Umbilical cord (tissue), 2 donors: ENCODE results near the gene VSTM4. TPM values are rescaled to one million over a fixed set of nuclear protein-coding genes. Genes with fewer than 3 reads are reported as not detected.

Experiments used
- DNase-seq: peaks from one replicate; pipeline ENCODE4 v3.0.0-alpha.2; 2015; ENCODE audit warnings: low spot score
- total RNA-seq: library from RNA; depleted of rRNA; stranded (reverse); fragments of >200 nt; gene quantifications from one replicate; pipeline ENCODE4 v1.2.3, GENCODE V29; 2014; ENCODE audit warnings: low replicate concordance; ENCODE audit not compliant: insufficient read depth

The VSTM4 gene
- total RNA-seq, 1 donor from 2014 or later, result 8.4 TPM

DNA sequence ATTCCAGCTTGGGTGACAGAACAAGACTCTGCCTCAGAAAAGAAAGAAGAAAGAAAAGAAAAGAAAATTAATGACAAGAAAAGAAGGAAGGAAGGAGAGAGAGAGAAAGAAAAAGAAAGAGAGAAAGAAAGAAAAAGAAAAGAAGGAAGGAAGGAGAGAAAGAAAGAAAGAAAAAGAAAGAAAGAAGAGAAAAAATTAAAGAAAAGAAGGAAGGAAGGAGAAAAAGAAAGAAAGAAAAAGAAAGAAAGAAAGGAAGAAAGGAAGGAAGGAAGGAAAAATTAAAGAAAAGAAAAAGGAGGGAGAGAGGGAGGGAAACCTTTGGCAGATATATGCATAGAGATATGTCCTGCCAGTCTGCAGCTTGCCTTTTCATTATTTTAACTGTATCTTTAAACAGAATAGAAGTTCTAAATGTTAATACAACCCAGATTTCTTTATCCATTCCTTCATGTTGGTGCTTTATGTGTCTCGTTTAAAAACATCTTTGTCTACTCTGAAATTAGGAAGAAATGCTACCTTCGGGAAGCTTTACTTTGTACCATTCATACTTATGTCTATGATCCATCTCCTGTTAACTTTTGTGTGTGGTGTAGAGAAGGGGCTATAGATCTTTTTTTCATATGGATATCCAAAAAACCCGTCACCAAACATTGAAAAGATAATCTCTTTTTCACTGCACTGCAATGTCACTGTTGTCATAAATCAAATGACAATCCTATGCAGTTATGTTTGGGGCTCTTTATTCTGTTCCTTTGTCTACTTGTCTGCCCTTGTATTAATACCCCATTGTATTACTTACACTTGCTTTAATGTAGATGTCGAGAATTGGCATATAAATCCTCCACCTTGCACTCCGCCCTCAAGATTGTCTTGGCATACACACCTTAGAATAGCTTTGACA, 70.8 kb downstream of the VSTM4 start:
- no peak for DNase-seq

DNA sequence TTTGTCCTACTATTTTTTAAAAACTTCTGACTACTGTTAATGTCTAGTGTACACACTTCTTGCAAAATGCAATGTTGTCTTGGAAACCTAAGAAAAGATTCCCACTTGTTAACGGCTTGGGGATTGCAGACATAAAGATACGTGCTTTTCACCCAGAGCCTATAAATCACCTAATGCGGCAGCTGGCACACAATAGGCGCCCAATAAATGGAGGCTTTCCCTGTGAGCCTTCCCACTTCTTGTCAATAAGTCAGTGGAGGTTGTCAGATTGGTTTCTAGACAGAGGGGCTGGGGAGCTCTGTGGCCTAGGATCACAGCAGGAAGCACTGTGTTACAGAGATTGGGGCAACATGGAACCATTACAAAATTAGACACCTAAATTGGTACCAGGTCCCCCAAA, 74.7 kb downstream of the VSTM4 start:
- DNase-seq, result no peak

DNA sequence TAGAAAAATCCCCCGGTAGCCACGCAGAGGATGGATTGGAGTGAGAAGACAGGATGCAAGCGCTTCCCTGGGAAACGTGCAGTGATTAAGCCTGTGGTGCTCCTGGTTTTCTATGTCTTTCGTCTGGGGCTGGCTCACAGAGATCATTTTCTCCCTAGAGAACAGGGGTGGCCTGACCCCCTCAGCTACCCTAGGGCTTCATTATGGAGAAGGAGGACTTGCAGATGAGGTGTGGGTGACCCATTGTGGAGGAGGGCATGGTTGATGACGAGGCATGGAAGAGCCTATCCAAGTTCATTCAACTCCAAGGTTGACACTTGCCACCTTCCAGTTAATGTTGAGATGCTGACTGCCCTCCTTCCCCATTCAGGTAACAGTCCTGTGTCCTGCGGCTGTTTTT, 75.9 kb downstream of the VSTM4 start:
- DNase-seq, result no peak

DNA sequence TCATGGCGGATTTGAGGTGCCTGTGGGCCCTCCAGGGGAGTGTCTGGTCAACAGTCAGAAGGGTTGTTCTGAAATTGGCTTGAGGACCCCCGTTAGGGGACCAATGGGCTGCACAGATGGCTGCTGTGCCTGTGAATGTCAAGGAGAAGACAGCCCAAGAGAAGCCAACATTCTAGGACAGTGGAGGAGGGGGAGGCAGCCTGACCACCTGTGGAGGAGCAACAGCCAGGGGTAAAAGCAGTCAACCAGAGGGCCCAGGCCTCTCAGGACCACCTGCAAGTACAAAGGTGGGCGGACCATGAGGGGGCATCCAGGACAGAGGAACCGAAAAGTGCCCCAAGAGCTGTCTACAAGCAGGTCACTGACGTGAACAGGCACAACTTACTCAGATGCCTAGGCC, 76.6 kb downstream of the VSTM4 start:
- no peak for DNase-seq

DNA sequence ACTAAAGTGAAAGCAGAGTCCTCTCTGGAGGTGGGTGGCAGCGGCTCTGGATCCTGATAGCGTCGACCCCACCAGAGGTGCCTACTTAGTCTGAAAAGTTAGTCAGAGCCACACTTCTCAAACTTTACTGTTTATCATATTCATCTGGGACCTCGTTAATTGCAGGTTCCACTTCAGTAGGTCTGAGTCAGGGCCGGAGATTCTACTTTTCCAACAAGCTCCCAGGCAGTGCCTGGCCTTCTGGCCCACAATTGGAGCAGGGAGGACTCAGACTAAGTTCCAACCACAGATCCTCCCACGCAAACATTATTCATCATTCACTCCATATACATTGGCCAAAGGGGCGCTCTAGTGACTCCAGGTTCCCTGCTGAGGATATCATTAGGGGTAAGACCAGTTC, 78.1 kb downstream of the VSTM4 start:
- DNase-seq, result no peak

GRCh38 chr10:49036638-49037037, 78.7 kb downstream of the VSTM4 start:
- DNase-seq, result peak; percentile 26

GRCh38 chr10:49035920-49036319, 79.4 kb downstream of the VSTM4 start:
- DNase-seq, result no peak

GRCh38 chr10:49034925-49035324, 80.4 kb downstream of the VSTM4 start:
- no peak for DNase-seq

DNA sequence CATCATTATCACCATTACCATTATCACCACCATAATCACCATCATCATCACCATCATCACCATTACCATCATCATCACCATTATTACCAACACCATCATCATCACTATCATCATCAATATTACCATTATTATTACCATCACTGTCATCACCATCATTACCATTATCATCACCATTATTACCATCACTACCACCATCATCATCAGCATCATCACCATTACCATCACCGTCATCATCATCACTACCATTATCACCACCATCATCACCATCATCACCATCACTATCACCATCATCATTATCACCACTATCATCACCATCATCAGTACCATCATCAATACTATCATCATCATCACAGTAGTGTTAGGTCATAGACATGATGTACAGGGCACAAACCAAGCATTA, 81.4 kb downstream of the VSTM4 start:
- no peak for DNase-seq

GRCh38 chr10:49029666-49030065, 85.7 kb downstream of the VSTM4 start:
- DNase-seq, result no peak

DNA sequence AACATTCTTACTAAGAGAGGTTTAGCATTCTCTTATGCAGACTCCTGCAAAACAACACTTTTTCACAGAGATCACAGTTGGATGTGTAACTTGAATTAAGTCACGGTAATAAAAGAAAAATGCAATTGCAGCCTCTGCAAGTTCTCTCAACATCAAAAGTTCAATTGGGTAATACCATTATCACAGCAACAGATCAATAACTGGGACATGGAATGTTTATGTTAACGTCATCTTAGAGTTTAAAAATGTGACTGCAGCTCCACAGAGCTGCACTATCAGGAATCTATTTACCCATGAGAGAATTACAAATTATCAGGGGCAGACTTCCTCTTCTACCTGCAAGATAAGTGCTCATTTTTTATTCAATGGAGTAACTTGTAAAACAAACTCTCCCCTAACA, 86.7 kb downstream of the VSTM4 start:
- no peak for DNase-seq

DNA sequence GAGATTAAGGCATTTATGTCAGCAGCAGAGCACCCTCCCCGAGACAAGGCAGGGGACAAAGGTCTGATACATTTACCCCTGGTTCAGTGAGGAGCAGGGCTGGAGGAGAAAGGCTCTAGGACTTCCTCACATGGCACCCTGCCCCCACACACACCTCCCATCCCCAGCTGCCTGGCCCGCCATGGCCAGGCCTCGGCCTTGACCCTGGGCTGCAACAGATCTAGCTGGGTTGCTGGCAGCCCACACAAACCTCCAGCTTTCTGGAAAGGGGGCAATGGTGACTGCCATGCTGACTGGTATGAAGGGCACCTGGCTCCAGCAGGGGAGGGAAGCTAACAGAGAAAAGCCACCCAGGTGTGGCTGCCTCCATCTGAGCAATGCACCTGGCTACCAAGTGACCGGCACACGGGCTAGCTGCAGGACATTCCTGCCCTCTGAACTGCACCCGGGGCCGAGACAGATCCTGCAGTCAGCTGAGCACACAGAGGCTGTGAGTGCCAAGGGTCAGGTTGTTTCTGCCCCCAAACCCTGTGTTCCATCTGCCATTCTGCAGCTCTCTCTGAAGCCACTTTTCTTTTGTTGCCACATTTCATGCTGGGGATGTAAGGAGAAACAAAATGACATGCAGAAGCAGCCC, 89.9 kb downstream of the VSTM4 start:
- DNase-seq, result no peak

- peak; percentile 32 for DNase-seq
These were observed 90.8 kb downstream of the VSTM4 start for GRCh38 chr10:49024484-49024883.

DNA sequence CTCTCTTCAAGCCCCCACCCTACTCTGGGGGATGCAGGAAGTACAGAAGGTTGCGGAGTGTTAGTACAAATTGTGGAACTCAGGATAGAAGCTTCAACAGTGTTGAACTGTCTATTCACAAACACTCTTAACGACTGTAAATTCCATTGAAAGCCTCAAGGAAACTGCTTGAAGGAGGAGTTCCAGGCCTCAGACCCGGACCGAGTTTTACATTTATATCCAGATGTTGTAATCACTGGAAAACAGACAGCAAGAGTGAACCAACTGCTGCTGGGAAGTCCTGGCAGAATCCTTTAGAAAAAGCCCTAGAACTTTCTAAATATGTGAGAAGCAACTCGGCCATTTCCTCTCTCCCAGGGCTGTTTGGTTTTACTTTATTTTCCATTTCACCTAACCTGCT, 91.6 kb downstream of the VSTM4 start:
- DNase-seq, result peak; percentile 91

DNA sequence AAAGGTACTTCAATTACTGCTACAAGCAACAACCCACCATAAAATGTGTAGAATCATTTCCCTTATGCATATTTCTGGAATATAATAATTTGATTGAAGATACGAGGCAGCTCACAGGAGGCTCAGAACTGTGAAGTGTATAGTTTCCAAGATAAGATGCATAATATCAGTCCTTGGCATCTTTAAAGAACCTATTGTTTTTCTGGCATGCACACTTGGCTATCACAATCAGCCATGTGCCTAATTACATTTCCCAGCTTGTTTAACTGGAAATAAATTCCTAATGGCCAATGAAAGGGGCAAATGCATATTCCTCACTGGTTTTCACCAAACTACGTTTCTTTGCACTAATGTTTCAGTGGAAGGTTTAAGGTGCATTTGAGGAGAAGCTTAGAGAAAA, 92.3 kb downstream of the VSTM4 start:
- DNase-seq, result no peak

DNA sequence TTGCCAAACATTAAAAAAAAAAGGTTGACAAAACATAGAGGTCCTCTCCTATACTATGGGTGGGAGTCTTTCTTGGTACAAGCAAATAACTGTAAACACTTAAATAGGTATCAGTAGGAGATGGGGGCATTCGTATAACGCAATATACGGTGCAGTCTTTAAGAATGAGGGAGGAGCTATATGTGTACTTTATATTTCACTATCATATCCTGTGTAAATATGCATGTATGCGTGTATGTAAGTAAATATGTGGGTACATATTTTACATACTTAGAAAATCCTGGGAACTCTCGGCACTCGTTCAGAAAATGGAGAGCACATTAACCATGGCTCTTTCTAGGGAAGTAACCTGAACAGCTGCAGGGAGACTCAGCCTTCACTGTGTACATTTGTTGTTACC, 93.6 kb downstream of the VSTM4 start:
- DNase-seq, result no peak

DNA sequence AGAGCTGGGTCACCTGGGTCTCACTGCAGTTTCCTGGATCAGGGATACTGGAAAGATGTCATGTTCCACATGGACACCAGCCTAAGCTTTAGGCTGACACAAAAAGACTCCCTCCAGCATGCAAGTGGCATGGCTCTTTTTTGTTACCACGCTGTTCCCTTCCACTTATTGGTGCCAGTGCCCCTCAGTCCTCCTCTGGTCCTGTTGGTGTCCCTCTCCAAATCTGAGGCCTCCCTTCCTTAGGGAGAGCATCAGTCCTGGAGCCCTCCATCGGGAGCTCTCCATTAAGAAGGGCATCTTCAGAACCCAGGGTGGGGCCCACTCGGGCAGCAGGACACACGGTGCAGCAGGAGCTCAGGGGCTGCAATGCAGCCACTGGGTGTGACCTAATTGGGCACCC, 99.6 kb downstream of the VSTM4 start:
- no peak for DNase-seq

GRCh38 chr10:49012603-49013002, 102.7 kb downstream of the VSTM4 start:
- DNase-seq, result no peak

DNA sequence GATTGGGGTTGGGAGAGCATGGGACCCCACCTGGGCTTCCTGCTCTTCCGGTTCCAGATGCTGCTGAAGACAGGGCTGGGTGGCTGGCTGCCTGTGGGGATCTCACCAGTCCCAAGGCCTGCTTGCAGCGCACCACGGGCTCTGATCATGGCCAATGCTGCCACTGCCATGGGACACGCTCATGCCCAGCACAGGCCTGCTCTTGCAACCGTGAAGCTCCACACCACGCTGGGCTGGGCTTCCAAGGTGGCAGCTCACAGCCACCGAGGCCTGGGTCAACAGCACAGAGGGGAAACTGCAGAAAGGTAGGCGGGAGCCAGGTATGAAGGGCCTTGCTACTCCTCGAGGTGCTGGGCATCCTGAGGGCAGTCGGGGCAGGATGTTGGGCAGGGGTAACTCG, 103.6 kb downstream of the VSTM4 start:
- DNase-seq, result no peak

GRCh38 chr10:49010865-49011264, 104.5 kb downstream of the VSTM4 start:
- no peak for DNase-seq

DNA sequence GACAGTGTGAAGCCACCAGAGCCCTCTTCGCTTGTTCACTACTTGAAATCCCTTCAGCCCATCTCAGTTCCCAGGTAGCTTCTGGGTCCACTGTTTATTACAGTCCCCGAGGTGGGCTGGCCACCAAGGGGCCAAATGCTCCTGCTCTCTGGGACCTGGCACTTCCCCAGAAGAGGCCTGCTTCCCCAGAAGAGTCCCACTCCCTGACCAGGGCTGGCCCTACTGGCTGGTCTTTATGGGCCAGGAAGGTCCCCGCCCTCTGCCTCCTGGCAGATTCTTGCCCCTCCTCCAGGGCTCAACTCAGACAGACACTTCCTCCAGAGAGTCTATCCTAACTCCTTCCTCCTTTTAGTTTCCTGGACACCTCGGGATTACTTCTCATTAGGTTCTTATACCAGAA, 105.0 kb downstream of the VSTM4 start:
- DNase-seq, result peak; percentile 17

DNA sequence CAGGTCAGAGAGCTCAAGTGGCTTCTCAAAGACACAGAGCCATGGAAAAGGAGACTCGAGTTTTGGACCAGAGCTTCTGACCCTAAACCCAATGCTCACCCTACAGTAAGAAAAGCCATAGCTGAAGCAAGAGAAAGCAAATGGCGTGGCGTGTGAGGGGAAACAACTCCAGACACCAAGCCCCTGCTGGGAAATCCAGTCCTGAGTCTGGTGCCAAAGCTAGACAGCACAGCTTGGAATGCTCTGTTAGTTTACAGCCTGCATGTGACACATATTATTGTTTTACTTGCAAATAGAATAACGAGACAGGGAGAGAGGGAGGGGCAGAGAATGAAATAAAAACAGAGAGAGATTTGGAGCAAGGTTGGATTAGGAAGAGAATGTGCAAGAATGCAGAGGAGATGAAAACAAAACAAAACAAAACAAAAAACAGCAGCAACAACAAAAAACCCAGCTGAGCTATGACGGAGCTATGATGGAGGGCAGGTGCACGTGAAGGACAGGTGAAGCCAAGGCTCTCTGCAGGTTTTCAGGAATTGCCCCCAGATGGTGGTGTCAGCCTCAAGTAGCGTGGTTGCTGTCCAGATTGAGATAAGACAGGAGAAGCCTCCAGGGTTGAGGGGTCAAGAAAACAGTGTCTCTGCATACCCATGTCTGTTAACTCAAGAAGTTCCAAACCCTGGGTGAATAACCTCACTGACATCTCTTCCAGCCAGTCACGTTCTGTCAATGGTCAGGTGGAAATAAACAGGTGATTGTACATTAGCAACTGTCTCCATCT, 105.9 kb downstream of the VSTM4 start:
- DNase-seq, result peak; percentile 32
